MCF 10A (cell line): ENCODE measurements around the gene SIM1. TPM values are rescaled to one million over a fixed set of nuclear protein-coding genes. Genes with fewer than 3 reads are reported as not detected.

ENCODE experiments used
- BruUV-seq: library from RNA; stranded (reverse); fragments of 400-500 nt; replicated peaks from 2 replicates; lab custom pipeline; 2021; lab: Mats Ljungman, UMichigan
- CTCF ChIA-PET: fragments of 300-600 bp; sonication (Branson Sonifier 250); formaldehyde crosslinking; extraction: SDS; loops from one replicate; lab custom pipeline; 2021; ENCODE audit warnings: antibody characterized with exemption, inconsistent platforms; lab: Yijun Ruan, JAX
- POLR2A ChIA-PET: fragments of 300-600, 350-650 bp; sonication (Branson Sonifier 250); formaldehyde crosslinking; extraction: SDS; loops from one replicate; lab custom pipeline; 2020; ENCODE audit warnings: antibody characterized with exemption, inconsistent platforms; lab: Yijun Ruan, JAX
- DNase-seq: peaks from one replicate; pipeline ENCODE4 v3.0.0-alpha.2; 2018; ENCODE audit not compliant: unreplicated experiment
- H3K27ac Mint-ChIP-seq: one replicate; pipeline ENCODE4 v1.8.0; 2022; ENCODE audit warnings: mild to moderate bottlenecking, low read depth, mixed read lengths; ENCODE audit not compliant: unreplicated experiment
- H3K27me3 Mint-ChIP-seq: one replicate; pipeline ENCODE4 v1.8.0; 2022; ENCODE audit warnings: mixed read lengths; ENCODE audit not compliant: insufficient read depth, unreplicated experiment
- H3K36me3 Mint-ChIP-seq: one replicate; pipeline ENCODE4 v1.8.0; 2022; ENCODE audit warnings: mild to moderate bottlenecking, moderate library complexity, mixed read lengths; ENCODE audit not compliant: insufficient read depth, unreplicated experiment
- H3K4me1 Mint-ChIP-seq: one replicate; pipeline ENCODE4 v1.8.0; 2022; ENCODE audit warnings: mixed read lengths; ENCODE audit not compliant: insufficient read depth, unreplicated experiment
- H3K4me3 Mint-ChIP-seq: one replicate; pipeline ENCODE4 v1.8.0; 2022; ENCODE audit warnings: mild to moderate bottlenecking, moderate library complexity, mixed read lengths; ENCODE audit not compliant: unreplicated experiment
- H3K9me3 Mint-ChIP-seq: one replicate; pipeline ENCODE4 v1.8.0; 2022; ENCODE audit warnings: mixed read lengths; ENCODE audit not compliant: unreplicated experiment
- CTCF ChIP-seq: fragments of 200-600 bp; IDR thresholded peaks from one replicate; pipeline ENCODE4 v1.8.0; 2022; ENCODE audit warnings: antibody characterized with exemption, mild to moderate bottlenecking; ENCODE audit not compliant: unreplicated experiment
- intact Hi-C: fragments of 100-400 bp; cut with micrococcal nuclease; formaldehyde crosslinking; loops from 2 replicates; pipeline ENCODE4 v1.14.1; 2022
- total RNA-seq: library from RNA; stranded (reverse); gene quantifications from 2 replicates; pipeline ENCODE4 v1.2.3, GENCODE V29; 2022

SIM1 gene
- total RNA-seq, 1 experiment from 2014 or later: not detected

DNA sequence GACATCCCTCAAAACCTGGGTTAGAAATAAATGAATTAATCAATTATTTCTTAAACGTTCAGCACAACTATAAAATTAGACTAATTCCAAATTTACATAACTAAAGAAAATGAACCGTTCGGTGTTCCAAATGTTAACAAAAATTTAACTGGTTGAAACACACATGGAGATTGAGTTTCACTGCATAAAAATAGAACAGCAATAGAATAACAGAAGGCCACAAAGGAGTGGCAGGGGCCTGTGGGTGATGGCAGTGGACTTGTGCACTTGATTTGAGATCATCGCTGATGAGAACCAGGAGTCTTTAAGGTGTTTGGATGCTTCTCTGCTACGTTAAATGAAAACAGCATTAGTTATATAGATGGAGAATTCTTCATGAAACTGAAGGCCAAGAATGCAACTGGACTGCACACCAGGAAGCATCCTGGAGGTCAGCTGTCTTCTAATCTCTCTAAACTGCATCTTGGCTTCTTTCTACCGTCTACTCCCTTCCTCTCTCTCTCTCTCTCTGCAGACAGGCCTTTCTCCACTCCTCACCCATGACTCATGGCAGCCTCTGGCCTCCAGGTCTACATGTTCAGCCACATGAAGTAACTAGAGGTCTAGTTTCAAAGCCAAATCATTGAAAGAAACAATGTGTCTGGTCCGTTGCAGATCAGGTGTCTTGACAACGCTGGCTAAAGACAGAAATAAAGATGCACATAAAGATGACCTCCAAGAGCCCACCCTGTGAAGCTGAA, 111.3 kb downstream of the SIM1 start:
- peak; percentile 31 for DNase-seq
- H3K4me1 Mint-ChIP-seq: peaks cover 6% of the 10 kb centered on the region
- CTCF ChIA-PET: no interaction called here
- H3K27me3 Mint-ChIP-seq: no peaks in the 10 kb centered on the region
- H3K36me3 Mint-ChIP-seq: no peaks in the 10 kb centered on the region
- intact Hi-C loops: no loop called here
- no peak for TF ChIP-seq CTCF
- H3K4me3 Mint-ChIP-seq: no peak overlapping the region
- POLR2A ChIA-PET: interaction anchor here (0.6 kb wide), 1 partner anchor 961 kb away, joined by 3 read pairs; no protein-coding TSS in a partner anchor
- no TSS peak for BruUV-seq
- no peak overlapping the region for H3K27ac Mint-ChIP-seq
- H3K9me3 Mint-ChIP-seq: no peaks in the 10 kb centered on the region

- H3K4me1 Mint-ChIP-seq: peaks cover 29% of the 10 kb centered on the region
- TF ChIP-seq CTCF: no peak
- ChIA-PET CTCF (interaction anchor here (1.3 kb wide), 1 partner anchor 14 kb away, joined by 3 read pairs; no protein-coding TSS in a partner anchor), POLR2A (interaction anchor here (0.6 kb wide), 2 partner anchors 18 to 66 kb away, joined by 3 read pairs; no protein-coding TSS in a partner anchor)
- no TSS peak for BruUV-seq
- no peaks in the 10 kb centered on the region for H3K9me3 Mint-ChIP-seq
- intact Hi-C loops: no loop called here
- no peaks in the 10 kb centered on the region for H3K27me3 Mint-ChIP-seq
- H3K4me3 Mint-ChIP-seq: no peak overlapping the region
- no peak overlapping the region for H3K27ac Mint-ChIP-seq
- no peaks in the 10 kb centered on the region for H3K36me3 Mint-ChIP-seq
- DNase-seq: no peak
Observed at GRCh38 chr6:100350139-100350538, 114.6 kb downstream of the SIM1 start.

- ChIA-PET CTCF (interaction anchor here (0.7 to 1.3 kb wide), 3 partner anchors 13 to 241 kb away, joined by 3 to 6 read pairs (median 6); no protein-coding TSS in a partner anchor), POLR2A (interaction anchor here (0.6 to 1.2 kb wide), 2 partner anchors 17 to 52 kb away, joined by 3 read pairs; no protein-coding TSS in a partner anchor)
- peaks cover 29% of the 10 kb centered on the region for H3K4me1 Mint-ChIP-seq
- no peak overlapping the region for H3K27ac Mint-ChIP-seq
- no peak for TF ChIP-seq CTCF
- intact Hi-C loops: no loop called here
- H3K4me3 Mint-ChIP-seq: no peak overlapping the region
- no peaks in the 10 kb centered on the region for H3K9me3 Mint-ChIP-seq
- no peak for DNase-seq
- H3K36me3 Mint-ChIP-seq: no peaks in the 10 kb centered on the region
- no TSS peak for BruUV-seq
- H3K27me3 Mint-ChIP-seq: no peaks in the 10 kb centered on the region
Observed at GRCh38 chr6:100349366-100349765, 115.4 kb downstream of the SIM1 start.

DNA sequence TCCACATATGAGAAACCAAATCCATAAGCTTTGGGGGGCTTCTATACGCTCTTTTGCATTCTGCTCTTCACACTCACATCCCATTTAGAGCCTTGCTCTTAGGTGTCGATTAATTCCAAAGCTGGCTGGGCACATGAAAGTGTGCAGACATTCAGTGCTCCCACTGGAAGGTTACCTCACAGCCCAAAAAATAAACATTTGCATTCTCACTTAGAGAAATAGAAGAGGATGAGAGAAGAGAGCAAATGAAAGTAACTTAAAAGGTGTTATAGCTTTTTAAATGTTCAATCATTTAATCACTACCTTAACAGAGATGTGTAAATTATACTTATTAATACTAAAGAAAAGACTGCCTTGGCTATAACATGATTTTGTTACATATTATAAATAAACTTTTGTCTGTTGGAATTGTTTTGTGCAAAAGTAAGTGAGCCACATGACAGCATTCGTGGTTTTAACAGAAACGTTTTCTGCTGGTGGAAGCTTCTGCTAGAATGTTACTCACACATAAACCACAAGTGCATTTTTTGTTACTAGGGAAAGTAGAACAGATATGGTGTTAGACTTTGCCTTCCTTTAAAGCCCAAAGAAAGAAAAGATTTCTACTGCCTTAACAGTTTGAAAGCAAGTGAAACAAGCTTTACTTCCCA, 116.7 kb downstream of the SIM1 start:
- Mint-ChIP-seq H3K36me3 (no peaks in the 10 kb centered on the region), H3K4me1 (peaks cover 29% of the 10 kb centered on the region), H3K27me3 (no peaks in the 10 kb centered on the region), H3K9me3 (no peaks in the 10 kb centered on the region), H3K4me3 (no peak overlapping the region), H3K27ac (no peak overlapping the region)
- no TSS peak for BruUV-seq
- ChIA-PET POLR2A (interaction anchor here (1.2 kb wide), 1 partner anchor 51 kb away, joined by 3 read pairs; no protein-coding TSS in a partner anchor), CTCF (interaction anchor here (0.6 to 1.2 kb wide), 2 partner anchors 14 to 208 kb away, joined by 4 to 6 read pairs; no protein-coding TSS in a partner anchor)
- no peak for DNase-seq
- no peak for TF ChIP-seq CTCF
- intact Hi-C loops: no loop called here
